Ovary (tissue), 3 donors: Measurements from ENCODE around the gene UMAD1.

Experiments used
- CTCF ChIP-seq, 3 donors: fragments of 450-650 bp in 2 of 3; fragments of 200-600 bp in 1 of 3; IDR thresholded peaks; one replicate each; pipeline versions ENCODE4 v1.5.1 to v1.8.0; 2016 to 2022; ENCODE audit warnings: antibody characterized with exemption in 3 of 3, mild to moderate bottlenecking in 1 of 3
- EP300 ChIP-seq: sonication (generic); formaldehyde crosslinking; IDR thresholded peaks from one replicate; pipeline ENCODE4 v1.6.1; 2017; ENCODE audit warnings: antibody characterized with exemption
- POLR2A ChIP-seq: fragments of 450-650 bp; IDR thresholded peaks from one replicate; pipeline ENCODE4 v1.6.1; 2017; ENCODE audit warnings: antibody characterized with exemption, mild to moderate bottlenecking, moderate library complexity
- donor health status: DM: no; HTN: no; CAD: no.

- TF ChIP-seq EP300 (no peak), CTCF (IDR thresholded peaks at IDR 0.05) (no peak), POLR2A (no peak)
Observed at GRCh38 chr7:7620644-7621210, 19.8 kb upstream of the UMAD1 start.
